HL-60 (cell line): ENCODE measurements around the gene MAGI2.

ENCODE experiments used
- CTCF ChIP-seq: IDR thresholded peaks from one replicate; pipeline ENCODE4 v1.5.1; 2011; ENCODE audit warnings: low read length, control low read depth, inconsistent platforms; ENCODE audit not compliant: insufficient read depth
- GABPA ChIP-seq: IDR thresholded peaks from 2 replicates; pipeline ENCODE4 v1.6.1; 2012; ENCODE audit warnings: low read depth
- POLR2AphosphoS5 ChIP-seq: IDR thresholded peaks from 2 replicates; pipeline ENCODE4 v1.6.1; 2012; ENCODE audit warnings: low read depth
- REST ChIP-seq: IDR thresholded peaks from 2 replicates; pipeline ENCODE4 v1.6.1; 2012; ENCODE audit warnings: low read depth; ENCODE audit not compliant: insufficient replicate concordance

GRCh38 chr7:79282070-79282694 lies 171.3 kb downstream of the MAGI2 start:
- TF ChIP-seq CTCF (no peak), GABPA (no peak), REST (no peak), POLR2AphosphoS5 (no peak)
